Measurements from ENCODE around the gene ERAP2. TPM values are rescaled to one million over a fixed set of nuclear protein-coding genes. Genes with fewer than 3 reads are reported as not detected.

Gene ERAP2
- total RNA-seq, 2 experiments from 2014 or later: 56.6 to 61.4 TPM

DNA sequence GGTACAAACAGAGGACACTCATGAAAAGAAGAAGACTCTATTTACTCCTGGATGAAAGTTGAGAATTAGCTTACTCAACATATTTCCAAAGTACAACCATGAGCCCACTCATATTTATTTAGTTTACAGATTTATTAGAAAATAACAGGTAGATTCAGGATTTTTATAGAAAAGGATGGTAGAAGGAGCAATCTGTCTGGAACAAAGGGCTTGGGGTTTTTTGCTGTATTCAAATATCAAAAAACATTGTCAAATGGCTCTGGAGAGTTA is 7.0 kb upstream of the ERAP2 start:
- POLR2A ChIA-PET: interaction anchor here (0.5 to 2.7 kb wide), 21 partner anchors 8 to 299 kb away, joined by 3 to 23 read pairs (median 5); partner anchors contain the start of gene LNPEP
- Histone ChIP-seq H3K4me3 (ENCODE audit: low read length) (no peak overlapping the region), H3K27me3 (ENCODE audit: control insufficient read depth in 1 of 2, insufficient read depth in 2 of 2, low read length in 2 of 2) (no peaks in the 10 kb centered on the region), H3K4me1 (ENCODE audit: insufficient read depth, low read length) (peaks cover 21% of the 10 kb centered on the region), H3K36me3 (ENCODE audit: insufficient read depth, low read length) (no peaks in the 10 kb centered on the region), H3K9me3 (ENCODE audit: control insufficient read depth in 1 of 2, insufficient read depth in 1 of 2, low read length in 2 of 2) (no peaks in the 10 kb centered on the region), H3K27ac (ENCODE audit: low read depth in 1 of 2, low read length in 2 of 2) (no peak overlapping the region)
- no peaks in the 10 kb centered on the region for H3K9me3 Mint-ChIP-seq
- CTCF ChIA-PET: interaction anchor here (0.6 to 2.0 kb wide), 42 partner anchors 8 to 1025 kb away, joined by 3 to 19 read pairs (median 6); partner anchors contain the start of genes ERAP1 and LNPEP
- TF ChIP-seq, protein P1, sequence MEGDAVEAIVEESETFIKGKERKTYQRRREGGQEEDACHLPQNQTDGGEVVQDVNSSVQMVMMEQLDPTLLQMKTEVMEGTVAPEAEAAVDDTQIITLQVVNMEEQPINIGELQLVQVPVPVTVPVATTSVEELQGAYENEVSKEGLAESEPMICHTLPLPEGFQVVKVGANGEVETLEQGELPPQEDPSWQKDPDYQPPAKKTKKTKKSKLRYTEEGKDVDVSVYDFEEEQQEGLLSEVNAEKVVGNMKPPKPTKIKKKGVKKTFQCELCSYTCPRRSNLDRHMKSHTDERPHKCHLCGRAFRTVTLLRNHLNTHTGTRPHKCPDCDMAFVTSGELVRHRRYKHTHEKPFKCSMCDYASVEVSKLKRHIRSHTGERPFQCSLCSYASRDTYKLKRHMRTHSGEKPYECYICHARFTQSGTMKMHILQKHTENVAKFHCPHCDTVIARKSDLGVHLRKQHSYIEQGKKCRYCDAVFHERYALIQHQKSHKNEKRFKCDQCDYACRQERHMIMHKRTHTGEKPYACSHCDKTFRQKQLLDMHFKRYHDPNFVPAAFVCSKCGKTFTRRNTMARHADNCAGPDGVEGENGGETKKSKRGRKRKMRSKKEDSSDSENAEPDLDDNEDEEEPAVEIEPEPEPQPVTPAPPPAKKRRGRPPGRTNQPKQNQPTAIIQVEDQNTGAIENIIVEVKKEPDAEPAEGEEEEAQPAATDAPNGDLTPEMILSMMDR (IDR thresholded peaks at IDR 0.05): no peak
- intact Hi-C loops (cut with DNase I, micrococcal nuclease): loop anchor here (1.0 to 5.0 kb wide), 6 partner anchors 52 to 293 kb away; partner anchors contain the start of gene LIX1 (in 1 of the 2)
- H3K27me3 Mint-ChIP-seq: no peaks in the 10 kb centered on the region
- DNase-seq (no peak), ATAC-seq (ENCODE audit: poor library complexity) (no peak)
- H3K36me3 Mint-ChIP-seq (ENCODE audit: low read depth): no peaks in the 10 kb centered on the region
- H3K27ac Mint-ChIP-seq: peak overlapping the region; percentile 22
- H3K4me3 Mint-ChIP-seq: no peak overlapping the region
- peaks cover 50% of the 10 kb centered on the region for H3K4me1 Mint-ChIP-seq (ENCODE audit: low read depth)

DNA sequence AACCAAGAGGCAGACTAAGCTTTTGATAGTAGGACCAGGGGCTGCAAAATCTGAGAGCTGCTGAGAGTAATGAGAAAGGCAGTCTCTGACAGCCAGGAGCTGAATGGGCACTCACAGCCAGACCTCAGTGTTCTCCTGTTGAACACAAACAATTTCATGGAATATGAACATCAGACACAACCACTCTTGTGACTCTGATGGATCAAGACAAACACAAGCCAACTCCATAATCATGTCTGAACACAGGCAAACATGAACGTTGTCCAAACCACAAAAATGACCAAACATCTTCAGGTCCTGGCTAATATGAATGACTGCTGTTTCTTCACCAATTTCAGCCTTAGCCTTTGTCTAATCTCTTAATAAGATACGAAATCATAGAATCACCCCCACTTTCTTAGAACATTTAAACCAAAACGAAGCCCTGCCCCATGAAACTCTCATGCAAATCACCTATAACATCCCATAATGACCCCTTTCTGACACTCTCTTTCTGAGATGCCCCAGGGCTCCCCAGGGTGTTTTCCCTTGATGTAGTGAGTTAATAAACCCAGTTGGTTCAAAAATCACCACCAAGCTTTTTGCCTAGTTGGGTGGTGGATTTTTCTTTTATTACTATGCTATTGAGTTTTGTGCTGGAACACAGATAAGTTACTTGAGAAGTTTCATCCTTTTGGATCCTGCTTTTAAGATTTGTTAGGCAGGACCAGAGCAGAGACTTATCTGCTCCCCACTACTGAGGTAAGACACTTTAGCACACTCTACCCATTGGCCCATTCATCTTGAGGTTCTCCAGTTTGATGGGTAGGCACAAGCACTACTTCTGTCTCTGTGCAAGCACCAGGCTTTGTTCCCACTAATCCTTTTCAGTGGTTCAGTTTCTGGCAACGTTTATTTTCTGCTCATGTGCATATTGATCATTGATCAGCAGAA is 5.9 kb upstream of the ERAP2 start:
- Mint-ChIP-seq H3K9me3 (no peaks in the 10 kb centered on the region), H3K36me3 (ENCODE audit: low read depth) (no peaks in the 10 kb centered on the region), H3K4me3 (no peak overlapping the region), H3K27ac (peak overlapping the region; percentile 61), H3K27me3 (no peaks in the 10 kb centered on the region), H3K4me1 (ENCODE audit: low read depth) (peaks cover 59% of the 10 kb centered on the region)
- ATAC-seq (ENCODE audit: poor library complexity) (no peak), DNase-seq (peak in 1 of 14 experiments; percentile 34)
- ChIA-PET POLR2A (interaction anchor here (0.6 to 2.7 kb wide), 12 partner anchors 7 to 291 kb away, joined by 3 to 23 read pairs (median 8); partner anchors contain the start of gene LNPEP), CTCF (interaction anchor here (0.7 to 2.0 kb wide), 8 partner anchors 18 to 280 kb away, joined by 3 to 11 read pairs (median 4); partner anchors contain the start of gene ERAP1)
- Histone ChIP-seq H3K27ac (ENCODE audit: low read depth in 1 of 2, low read length in 2 of 2) (no peak overlapping the region), H3K27me3 (ENCODE audit: control insufficient read depth in 1 of 2, insufficient read depth in 2 of 2, low read length in 2 of 2) (no peaks in the 10 kb centered on the region), H3K36me3 (ENCODE audit: insufficient read depth, low read length) (no peaks in the 10 kb centered on the region), H3K4me1 (ENCODE audit: insufficient read depth, low read length) (peaks cover 27% of the 10 kb centered on the region), H3K4me3 (ENCODE audit: low read length) (no peak overlapping the region), H3K9me3 (ENCODE audit: control insufficient read depth in 1 of 2, insufficient read depth in 1 of 2, low read length in 2 of 2) (no peaks in the 10 kb centered on the region)
- intact Hi-C loops (cut with DNase I, micrococcal nuclease): loop anchor here (2.0 to 10.0 kb wide), 5 partner anchors 63 to 117 kb away; partner anchors contain the start of gene ERAP1 (in 1 of the 2)
- TF ChIP-seq, protein P1 (IDR thresholded peaks at IDR 0.05): no peak

DNA sequence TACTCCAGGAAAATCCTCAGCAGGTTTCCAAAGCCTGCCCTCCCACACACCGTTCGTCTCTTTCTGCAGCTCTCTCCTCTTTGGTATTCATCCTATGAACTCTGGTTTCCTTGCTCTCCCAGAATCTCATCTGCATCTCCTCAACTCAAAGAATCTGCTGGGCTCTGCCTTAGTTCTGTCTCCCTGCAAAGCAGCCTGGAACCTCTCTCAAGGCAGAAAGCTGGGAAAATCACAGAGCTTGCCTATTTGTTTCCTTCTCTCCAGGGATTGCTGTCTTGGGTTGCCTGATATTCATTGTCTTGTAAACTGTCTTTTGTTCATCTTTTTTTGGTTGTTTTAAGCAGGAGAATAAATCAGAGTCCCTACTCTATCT is 5.3 kb upstream of the ERAP2 start:
- intact Hi-C loops (cut with DNase I, micrococcal nuclease): loop anchor here (2.0 to 10.0 kb wide), 5 partner anchors 64 to 116 kb away; partner anchors contain the start of gene ERAP1 (in 1 of the 2)
- no peak overlapping the region for H3K4me3 ChIP-seq (ENCODE audit: low read length)
- H3K36me3 Mint-ChIP-seq (ENCODE audit: low read depth): peaks cover 6% of the 10 kb centered on the region
- H3K27me3 Mint-ChIP-seq: no peaks in the 10 kb centered on the region
- no peak for DNase-seq
- H3K4me1 ChIP-seq (ENCODE audit: insufficient read depth, low read length): peaks cover 34% of the 10 kb centered on the region
- H3K9me3 Mint-ChIP-seq: no peaks in the 10 kb centered on the region
- H3K36me3 ChIP-seq (ENCODE audit: insufficient read depth, low read length): no peaks in the 10 kb centered on the region
- H3K27me3 ChIP-seq (ENCODE audit: control insufficient read depth in 1 of 2, insufficient read depth in 2 of 2, low read length in 2 of 2): no peaks in the 10 kb centered on the region
- ChIA-PET CTCF (interaction anchor here (1.0 to 1.2 kb wide), 2 partner anchors 26 to 126 kb away, joined by 3 read pairs; no protein-coding TSS in a partner anchor), POLR2A (interaction anchor here (1.3 to 2.7 kb wide), 4 partner anchors 26 to 90 kb away, joined by 4 to 23 read pairs (median 10); partner anchors contain the start of genes ERAP1 and LNPEP)
- H3K4me3 Mint-ChIP-seq: peak overlapping the region; percentile 13
- H3K9me3 ChIP-seq (ENCODE audit: control insufficient read depth in 1 of 2, insufficient read depth in 1 of 2, low read length in 2 of 2): no peaks in the 10 kb centered on the region
- H3K27ac Mint-ChIP-seq: peak overlapping the region; percentile 61
- no peak overlapping the region for H3K27ac ChIP-seq (ENCODE audit: low read depth in 1 of 2, low read length in 2 of 2)
- H3K4me1 Mint-ChIP-seq (ENCODE audit: low read depth): peaks cover 65% of the 10 kb centered on the region
- no peak for ATAC-seq (ENCODE audit: poor library complexity)
- TF ChIP-seq, protein P1 (IDR thresholded peaks at IDR 0.05): no peak
